ENCODE results near the gene GTF2F2. TPM values are rescaled to one million over a fixed set of nuclear protein-coding genes. Genes with fewer than 3 reads are reported as not detected.
A peak's percentile ranks its signal among the peaks of the same experiment; 100 is the strongest.
"Not testable (repeated sequence)": the region's sequence is repeated elsewhere in the genome, so short reads cannot be mapped to it uniquely, and the experiment has no call there.

The GTF2F2 gene
- total RNA-seq, 1 donor from 2014 or later = 22.8 TPM

- intact Hi-C loops (cut with micrococcal nuclease) = no loop called here
- DNase-seq = no peak
- no peak for ATAC-seq
These were observed 111.0 kb downstream of the GTF2F2 start for GRCh38 chr13:45231305-45231704.

DNA sequence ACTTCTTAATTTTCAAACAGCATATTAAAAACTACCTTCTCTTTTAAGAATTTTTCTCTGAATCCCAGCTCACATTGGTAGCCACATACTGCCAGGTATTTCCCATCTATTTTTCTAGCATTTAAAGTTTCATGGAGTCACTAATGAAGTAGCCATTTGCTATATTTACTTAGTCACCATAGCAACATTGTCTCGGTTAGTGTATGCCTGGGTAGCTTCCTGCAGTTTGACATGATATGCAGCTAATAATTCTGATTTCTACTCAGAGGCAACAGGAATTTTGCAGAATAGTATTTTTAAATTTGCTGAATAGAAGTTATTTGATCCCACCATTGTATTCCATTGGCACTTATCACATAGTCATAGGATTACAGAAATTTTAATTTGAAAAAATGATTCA is 111.4 kb downstream of the GTF2F2 start:
- intact Hi-C loops (cut with micrococcal nuclease) = no loop called here
- ATAC-seq = no peak
- no peak for DNase-seq

GRCh38 chr13:45232591-45232990 is 112.3 kb downstream of the GTF2F2 start:
- ATAC-seq = no peak
- intact Hi-C loops (cut with micrococcal nuclease) = no loop called here
- no peak for DNase-seq

GRCh38 chr13:45238945-45239795 is 118.9 kb downstream of the GTF2F2 start:
- intact Hi-C loops (cut with micrococcal nuclease) = no loop called here
- ATAC-seq = no peak
- DNase-seq = no peak

GRCh38 chr13:45240143-45240542 is 119.8 kb downstream of the GTF2F2 start:
- intact Hi-C loops (cut with micrococcal nuclease) = no loop called here
- no peak for ATAC-seq
- no peak for DNase-seq

DNA sequence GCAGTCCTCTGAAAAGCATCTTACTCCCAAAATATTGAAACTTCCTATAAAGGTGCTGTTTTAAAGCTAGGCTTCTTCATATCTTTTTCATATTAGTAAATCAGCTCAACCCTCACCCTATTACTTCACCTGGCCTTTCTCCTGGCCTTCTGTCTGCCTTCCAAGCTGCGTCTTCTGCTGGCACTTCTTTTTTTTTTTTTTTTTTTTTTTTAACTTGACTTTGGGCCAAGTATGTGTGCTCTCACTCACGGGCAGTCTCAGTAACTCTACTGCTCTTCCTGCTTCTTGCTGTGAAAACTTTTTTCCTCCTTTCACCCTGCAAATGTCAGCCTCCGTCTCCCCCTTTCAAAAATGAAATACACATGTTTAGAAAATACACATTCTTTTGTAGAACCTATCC is 121.8 kb downstream of the GTF2F2 start:
- DNase-seq = no peak
- peak; percentile 79 for ATAC-seq
- intact Hi-C loops (cut with micrococcal nuclease) = no loop called here

DNA sequence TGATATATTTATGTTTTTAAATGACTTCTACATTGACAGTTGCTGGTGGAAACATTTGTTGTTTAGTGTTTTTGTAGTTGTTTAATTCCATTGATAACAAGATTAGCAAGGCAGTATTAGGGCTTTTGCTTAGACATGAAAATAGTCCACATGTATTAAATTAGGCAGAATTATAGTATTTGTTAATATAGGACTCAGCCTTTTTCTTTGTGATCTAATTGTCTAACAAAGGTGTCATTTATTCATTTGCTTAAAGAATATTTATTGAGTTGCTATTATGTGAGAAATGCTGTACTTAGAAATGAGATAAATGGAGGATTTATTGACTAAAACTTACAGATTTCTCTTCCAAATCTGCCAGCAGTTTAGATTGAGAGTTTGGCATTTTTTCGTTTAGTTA is 122.2 kb downstream of the GTF2F2 start:
- no peak for ATAC-seq

DNA sequence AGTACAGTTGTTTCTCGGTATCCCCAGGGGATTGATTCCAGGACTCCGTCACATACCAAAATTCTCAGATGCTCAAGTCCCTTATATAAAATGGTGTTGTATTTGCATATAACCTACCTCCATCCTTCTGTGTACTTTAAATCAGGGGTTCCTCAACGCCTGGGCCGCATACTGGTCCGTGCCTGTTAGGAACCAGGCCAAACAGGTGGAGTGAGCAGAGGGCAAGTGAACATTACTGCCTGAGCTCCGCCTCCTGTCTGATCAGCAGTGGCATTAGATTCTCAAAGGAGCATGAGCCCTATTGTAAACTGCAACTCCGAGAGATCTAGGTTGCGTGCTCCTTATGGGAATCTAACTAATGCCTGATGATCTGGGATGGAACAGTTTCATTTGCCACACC is 122.8 kb downstream of the GTF2F2 start:
- intact Hi-C loops (cut with micrococcal nuclease) = no loop called here
- ATAC-seq = peak; percentile 43
- no peak for DNase-seq

More for the DNA sequence above, 122.2 kb downstream of the GTF2F2 start:
- DNase-seq = no peak
- intact Hi-C loops (cut with micrococcal nuclease) = no loop called here

- ATAC-seq; DNase-seq; intact Hi-C loops (cut with micrococcal nuclease): not testable (repeated sequence)
These were observed 124.4 kb downstream of the GTF2F2 start for GRCh38 chr13:45244736-45245135.

- intact Hi-C loops (cut with micrococcal nuclease) = no loop called here
- no peak for DNase-seq
- ATAC-seq = no peak
These were observed 129.4 kb downstream of the GTF2F2 start for GRCh38 chr13:45249662-45250061.

DNA sequence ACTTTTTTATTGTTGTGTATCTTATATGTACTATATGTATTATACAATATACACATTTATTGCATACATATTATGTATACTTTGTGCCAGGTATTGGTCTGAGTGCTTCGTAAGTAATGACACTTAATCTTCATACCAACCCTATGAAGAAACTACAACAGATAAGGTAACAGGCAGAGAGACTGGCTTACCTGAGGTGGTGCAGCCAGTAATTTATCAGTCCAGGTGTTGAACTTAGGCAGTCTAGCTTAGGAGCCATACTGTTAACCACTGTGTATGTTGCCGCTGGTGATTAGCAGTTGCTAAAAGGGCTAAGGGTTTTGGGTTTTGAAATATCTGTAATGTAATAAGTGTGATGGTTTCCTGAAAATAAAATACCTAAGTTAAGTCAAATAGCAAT is 134.1 kb downstream of the GTF2F2 start:
- intact Hi-C loops (cut with micrococcal nuclease) = no loop called here
- no peak for DNase-seq
- ATAC-seq = no peak

DNA sequence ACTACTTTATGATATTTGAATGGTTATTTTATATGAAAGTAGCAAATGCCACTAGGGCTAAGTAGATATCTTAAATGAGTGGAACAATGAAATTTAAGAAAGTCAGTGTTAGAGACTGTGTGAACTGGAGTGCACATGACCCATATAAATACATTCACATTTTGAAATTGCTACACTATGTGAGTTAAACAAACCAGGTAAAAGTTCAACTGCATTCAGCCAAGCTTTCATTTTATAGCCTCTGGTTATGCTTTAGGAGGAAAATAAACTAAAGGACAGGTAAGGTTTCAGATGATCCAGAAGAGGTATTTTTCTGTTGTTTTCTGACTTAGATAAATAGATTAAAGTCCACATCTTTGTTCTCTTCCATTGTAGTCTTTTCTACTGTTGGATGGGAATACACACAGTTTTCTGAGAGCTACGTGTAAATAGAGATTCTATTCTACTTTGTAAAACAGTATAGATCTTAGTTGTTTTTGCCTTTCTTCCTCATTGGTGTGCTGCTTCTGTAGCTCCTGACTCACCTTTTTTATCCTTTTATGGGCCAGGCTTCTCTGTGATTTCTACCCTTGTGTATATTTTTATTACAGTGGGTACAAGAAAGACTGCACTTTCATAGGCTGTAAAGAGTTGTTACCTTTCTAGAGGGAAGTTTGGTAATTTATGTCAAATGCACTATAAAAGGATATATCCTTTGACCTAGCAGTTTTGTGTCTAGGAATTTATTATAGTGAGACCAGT is 135.1 kb downstream of the GTF2F2 start:
- intact Hi-C loops (cut with micrococcal nuclease) = no loop called here
- DNase-seq (no peak), ATAC-seq (no peak)

DNA sequence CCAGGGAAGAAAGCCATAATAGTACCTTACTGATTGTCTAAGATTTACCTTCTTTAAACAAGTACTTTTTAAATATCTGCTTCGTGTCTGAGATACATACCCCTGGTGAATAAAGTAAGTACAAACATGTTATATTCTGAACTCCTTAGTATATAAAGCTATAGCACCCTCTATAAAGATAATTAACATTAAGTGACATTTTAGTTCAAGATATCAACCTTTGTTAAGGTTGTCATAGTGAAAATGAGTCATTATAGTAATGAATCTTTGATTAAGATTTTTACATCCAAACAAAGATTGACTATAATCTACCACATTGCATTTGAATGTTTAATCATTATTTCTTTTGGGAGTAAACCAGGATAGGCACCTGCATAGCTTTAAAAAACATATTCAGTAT is 135.9 kb downstream of the GTF2F2 start:
- intact Hi-C loops (cut with micrococcal nuclease) = no loop called here
- ATAC-seq = no peak
- no peak for DNase-seq

DNA sequence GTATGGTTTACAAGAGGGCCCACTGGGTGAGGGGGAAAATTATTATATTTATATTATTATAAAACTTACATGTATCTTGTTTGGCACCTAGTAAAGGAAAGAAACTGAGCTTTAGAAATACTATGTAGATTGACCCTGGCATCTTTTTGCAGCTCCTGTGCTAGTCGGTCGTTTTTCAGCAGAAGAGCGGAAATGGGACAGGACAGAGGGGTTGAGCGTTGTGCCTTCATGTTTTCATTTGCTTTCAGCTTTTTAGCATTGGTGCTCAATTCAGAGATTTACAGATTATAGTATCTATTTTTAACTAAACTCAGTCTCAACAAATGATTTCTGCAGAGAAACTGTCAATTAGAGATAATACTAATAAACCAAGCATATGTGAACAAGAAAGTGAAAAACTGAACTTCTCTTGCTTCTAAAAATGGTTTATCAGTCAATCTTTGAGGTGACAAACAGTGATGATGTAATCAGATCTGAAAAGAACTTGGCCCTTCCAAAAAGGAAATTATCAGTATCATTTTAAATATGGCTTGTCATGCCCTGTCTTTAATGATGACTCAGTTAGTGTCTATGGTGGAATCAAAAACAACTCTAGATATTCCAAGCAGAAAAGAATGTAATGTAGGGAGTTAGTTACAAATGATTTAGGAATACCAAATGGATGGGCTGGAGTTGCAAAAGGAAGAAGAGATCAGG is 137.5 kb downstream of the GTF2F2 start:
- no peak for ATAC-seq
- intact Hi-C loops (cut with micrococcal nuclease) = no loop called here
- DNase-seq = no peak

DNA sequence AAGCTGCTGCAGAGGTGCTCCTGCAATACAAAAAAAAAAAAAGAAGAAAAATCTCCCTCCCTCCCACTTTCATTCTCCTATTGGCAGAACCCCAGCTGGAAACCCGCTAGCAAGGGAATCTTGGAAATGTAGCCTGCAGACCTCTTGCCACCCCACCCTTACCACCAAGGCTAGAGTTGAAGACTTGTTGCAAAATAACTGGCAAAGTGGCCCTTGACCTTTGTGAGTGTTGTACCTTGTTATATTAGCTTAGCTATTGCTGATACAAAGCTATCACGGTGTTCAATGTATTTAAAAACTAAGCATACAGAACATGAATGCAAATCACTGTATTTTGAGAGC is 138.0 kb downstream of the GTF2F2 start:
- DNase-seq = no peak
- intact Hi-C loops (cut with micrococcal nuclease) = no loop called here
- no peak for ATAC-seq

DNA sequence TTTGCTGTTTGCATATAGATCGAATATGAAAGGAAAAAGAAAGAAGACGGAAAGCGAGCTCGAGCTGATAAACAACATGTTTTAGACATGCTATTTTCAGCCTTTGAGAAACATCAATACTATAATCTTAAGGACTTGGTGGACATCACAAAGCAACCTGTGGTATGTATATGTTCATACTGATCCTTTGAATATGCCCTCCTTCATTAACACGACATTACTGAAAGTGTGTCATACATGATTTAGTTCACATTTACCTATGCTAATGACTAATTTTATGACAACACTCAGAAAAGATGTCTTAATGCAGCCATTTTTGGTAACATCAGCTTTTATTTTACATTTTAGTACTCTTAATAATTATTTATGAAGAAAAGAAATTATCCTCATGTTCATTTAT is 146.9 kb downstream of the GTF2F2 start:
- DNase-seq (no peak), ATAC-seq (no peak)
- intact Hi-C loops (cut with micrococcal nuclease) = no loop called here

GRCh38 chr13:45269204-45269603 is 148.9 kb downstream of the GTF2F2 start:
- DNase-seq (no peak), ATAC-seq (no peak)
- intact Hi-C loops (cut with micrococcal nuclease) = no loop called here

GRCh38 chr13:45276913-45277312 is 156.6 kb downstream of the GTF2F2 start:
- ATAC-seq (no peak), DNase-seq (no peak)
- intact Hi-C loops (cut with micrococcal nuclease) = no loop called here

DNA sequence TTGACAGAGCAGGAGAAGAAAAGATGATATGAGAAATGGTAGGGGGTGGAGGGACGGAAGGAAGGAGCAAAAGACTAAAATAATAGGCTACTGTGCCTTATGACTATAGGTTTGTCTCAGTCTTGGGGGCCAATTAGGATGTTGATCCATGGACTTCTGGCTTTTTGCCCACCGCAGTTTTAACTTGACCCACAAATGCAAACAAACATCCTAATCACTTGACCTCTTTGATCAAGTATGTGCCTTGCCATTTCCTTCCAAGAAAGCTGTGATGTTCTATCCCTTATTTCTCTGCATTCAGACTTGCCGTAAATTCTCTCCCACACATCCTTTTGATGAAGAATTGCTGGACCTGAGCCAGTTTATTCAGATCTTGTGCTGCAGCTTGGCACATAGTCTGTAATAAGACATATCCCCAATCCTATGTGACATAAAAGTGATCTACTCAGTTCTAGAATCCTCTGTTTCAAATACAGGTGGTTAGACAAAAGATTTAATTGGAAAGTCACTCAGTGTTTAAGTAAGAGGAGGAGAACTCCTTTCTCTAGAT is 157.9 kb downstream of the GTF2F2 start:
- no peak for DNase-seq
- intact Hi-C loops (cut with micrococcal nuclease) = no loop called here
- no peak for ATAC-seq

GRCh38 chr13:45280011-45280410 is 159.7 kb downstream of the GTF2F2 start:
- intact Hi-C loops (cut with micrococcal nuclease) = loop anchor here (2.0 kb wide), 1 partner anchor 233 kb away; no protein-coding TSS in a partner anchor
- ATAC-seq = no peak
- no peak for DNase-seq
